A673 (cell line): ENCODE data around the gene UGT2B11.
"Not testable (repeated sequence)": the region's sequence is repeated elsewhere in the genome, so short reads cannot be mapped to it uniquely, and the experiment has no call there.

ENCODE experiments used
- CTCF ChIP-seq: fragments of 300-800, 200-600 bp; sonication (generic); conservative IDR thresholded peaks from 2 replicates; pipeline ENCODE4 v1.5.1; 2017; ENCODE audit warnings: low read depth, mild to moderate bottlenecking, antibody characterized with exemption, low read length, moderate library complexity, mixed read lengths
- EZH2 ChIP-seq: fragments of 200-600 bp; sonication (generic); IDR thresholded peaks from 2 replicates; pipeline ENCODE4 v1.6.1; 2017; ENCODE audit warnings: borderline replicate concordance, low read depth, mild to moderate bottlenecking, mixed read lengths, antibody characterized with exemption, low read length; ENCODE audit not compliant: poor library complexity, severe bottlenecking

GRCh38 chr4:69170233-69171134, 44.1 kb downstream of the UGT2B11 start:
- TF ChIP-seq CTCF: peak; percentile 42
- not testable (repeated sequence) for TF ChIP-seq EZH2
